22Rv1 (cell line): ENCODE measurements around the gene ZNF48.

Source experiments
- H3K27ac ChIP-seq: fragments of 450-650 bp; 2 replicates; pipeline ENCODE4 v1.5.1; 2017
- ZFX ChIP-seq: fragments of 450-650 bp; IDR thresholded peaks from 2 replicates; pipeline ENCODE4 v1.6.1; 2017; ENCODE audit warnings: antibody characterized with exemption, borderline replicate concordance
- TF ChIP-seq, protein P1 (sequence below): fragments of 450-650 bp; IDR thresholded peaks from 2 replicates; pipeline ENCODE4 v1.5.1; 2017; ENCODE audit warnings: mild to moderate bottlenecking

The ZNF48 gene

DNA sequence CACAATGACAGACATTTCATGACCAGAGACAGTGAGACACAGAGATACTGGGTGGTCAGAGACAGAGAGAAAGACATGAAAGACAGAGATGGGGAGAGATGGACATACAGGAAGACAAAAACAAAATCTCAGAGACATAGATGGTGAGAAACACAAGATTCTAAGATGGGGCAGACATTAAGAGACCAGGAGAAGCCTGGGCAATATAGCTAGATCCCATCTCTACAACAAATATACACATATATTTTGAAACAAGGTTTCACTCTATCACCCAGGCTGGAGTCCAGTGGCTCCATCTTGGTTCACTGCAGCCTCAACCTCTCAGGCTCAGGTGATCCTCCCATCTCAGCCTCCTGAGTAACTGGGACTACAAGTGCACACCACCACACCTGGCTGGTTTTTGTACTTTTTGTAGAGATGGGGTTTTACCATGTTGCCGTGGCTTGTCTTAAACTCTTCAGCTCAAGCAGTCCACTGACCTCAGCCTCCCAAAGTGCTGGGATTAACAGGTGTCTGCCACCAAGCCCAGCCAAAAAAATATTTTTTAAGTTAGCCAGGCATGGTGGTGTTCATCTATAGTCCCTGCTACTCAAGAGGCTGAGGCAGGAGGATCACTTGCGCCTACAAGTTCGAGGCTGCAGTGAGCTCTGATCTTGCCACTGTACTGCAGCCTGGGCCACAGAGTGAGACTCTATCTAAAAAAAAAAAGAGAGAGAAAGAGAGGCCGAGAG, 15.0 kb upstream of the ZNF48 start:
- H3K27ac ChIP-seq: peak overlapping the region; percentile 97
- TF ChIP-seq ZFX: no peak
- TF ChIP-seq, protein P1, sequence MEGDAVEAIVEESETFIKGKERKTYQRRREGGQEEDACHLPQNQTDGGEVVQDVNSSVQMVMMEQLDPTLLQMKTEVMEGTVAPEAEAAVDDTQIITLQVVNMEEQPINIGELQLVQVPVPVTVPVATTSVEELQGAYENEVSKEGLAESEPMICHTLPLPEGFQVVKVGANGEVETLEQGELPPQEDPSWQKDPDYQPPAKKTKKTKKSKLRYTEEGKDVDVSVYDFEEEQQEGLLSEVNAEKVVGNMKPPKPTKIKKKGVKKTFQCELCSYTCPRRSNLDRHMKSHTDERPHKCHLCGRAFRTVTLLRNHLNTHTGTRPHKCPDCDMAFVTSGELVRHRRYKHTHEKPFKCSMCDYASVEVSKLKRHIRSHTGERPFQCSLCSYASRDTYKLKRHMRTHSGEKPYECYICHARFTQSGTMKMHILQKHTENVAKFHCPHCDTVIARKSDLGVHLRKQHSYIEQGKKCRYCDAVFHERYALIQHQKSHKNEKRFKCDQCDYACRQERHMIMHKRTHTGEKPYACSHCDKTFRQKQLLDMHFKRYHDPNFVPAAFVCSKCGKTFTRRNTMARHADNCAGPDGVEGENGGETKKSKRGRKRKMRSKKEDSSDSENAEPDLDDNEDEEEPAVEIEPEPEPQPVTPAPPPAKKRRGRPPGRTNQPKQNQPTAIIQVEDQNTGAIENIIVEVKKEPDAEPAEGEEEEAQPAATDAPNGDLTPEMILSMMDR: no peak

DNA sequence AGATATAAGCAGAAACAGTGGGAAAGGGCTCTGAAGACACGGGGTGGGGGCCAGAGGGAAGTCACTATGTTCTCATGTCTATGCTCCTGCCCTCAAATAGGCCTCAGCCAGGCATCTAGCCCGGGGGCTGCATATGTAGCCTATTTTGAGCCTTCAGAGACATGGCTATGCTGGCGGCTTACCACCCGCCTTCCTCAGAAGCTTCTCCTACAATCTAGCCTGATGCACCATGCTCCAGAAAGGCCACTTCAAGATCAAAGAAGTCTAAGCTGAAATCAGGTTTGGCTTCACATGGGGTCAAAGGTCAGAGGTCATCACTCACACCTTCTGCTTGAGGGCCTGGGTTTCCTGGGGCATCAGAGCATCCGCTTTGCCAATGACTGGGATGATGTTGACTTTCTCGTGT, 14.4 kb upstream of the ZNF48 start:
- H3K27ac ChIP-seq: peak overlapping the region; percentile 97
- no peak for TF ChIP-seq ZFX
- TF ChIP-seq, protein P1: no peak

DNA sequence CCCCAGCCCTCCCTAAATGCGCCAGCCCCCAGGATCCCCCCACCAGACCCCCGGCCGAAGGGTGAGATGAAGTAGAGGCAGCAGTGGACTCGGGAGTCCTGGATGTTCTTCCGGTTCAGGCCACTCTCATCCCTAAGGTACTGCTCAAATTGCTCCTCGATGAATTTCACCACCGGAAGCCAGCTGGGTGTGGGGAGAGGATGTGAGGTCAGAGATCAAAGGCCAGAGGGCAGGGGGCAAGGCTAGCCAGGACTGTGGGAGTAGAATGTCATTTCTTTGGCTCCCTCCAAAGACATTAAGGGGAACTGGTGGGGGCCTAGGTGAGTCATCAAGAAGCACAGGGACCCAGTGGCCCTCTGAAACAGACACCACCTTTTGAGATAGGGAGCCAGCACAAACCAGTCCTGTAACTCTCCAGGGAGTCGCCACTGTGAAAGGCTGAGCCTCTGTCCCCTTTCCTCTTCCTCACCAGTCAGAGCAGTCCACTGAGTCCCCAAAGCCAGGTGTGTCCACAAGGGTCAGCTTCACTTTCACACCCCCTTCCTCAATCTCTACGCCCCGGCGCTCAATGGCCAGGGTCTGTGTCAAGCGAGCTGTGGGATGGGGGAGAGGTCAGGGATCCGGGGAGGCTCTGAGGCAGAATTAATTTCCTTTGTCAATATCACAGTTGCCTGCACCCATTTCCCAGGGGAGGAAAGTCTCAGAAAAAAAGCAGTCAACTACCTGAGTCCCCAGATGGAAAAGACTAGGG, 13.8 kb upstream of the ZNF48 start:
- TF ChIP-seq, protein P1: no peak
- TF ChIP-seq ZFX: no peak
- H3K27ac ChIP-seq: peak overlapping the region; percentile 97

DNA sequence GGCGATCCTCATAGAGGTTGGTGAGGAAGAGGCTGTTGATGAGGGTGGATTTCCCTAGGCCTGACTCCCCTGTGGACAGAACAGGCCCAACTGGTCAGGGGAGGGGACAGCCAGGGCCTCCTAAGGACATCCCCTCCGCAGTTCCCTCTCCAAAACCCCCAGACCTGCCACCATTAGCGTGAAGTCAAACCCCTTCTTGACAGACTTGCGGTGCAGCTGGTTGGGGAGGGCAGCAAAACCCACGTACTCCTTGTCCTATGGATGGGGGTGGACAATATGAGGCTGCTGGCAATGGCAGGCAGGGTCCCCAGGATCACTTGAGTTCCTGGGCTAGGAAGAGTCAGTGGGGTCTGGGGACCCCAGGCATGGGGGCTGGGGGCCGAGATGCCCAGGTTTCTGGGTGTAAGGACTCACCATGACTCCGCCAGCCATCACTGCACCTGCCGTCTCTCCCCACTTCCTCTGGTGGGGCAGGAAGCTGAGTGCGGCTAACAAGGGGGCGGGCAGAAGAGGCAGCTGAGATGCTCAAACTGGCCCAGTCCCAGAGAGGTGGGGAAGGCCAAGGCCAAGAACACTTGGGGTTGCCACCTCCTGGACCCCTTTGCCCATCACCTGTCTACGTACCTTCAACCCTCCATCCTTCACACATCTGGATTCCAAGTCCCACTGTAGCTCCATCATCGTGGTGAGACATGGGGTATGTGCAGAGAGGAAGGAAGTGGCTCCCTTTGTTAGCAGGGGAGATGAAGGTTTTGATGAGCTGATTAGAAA, 12.9 kb upstream of the ZNF48 start, which contains the start of gene SEPTIN1:
Gene SEPTIN1, minus strand, starts transcription at position 451 of the 771 bp plus-strand sequence. Its CDS starts 19 bp downstream, at position 432.
- H3K27ac ChIP-seq: peak within 1 kb of the TSS; percentile 97
- TF ChIP-seq, protein P1: no peak
- TF ChIP-seq ZFX: no peak

DNA sequence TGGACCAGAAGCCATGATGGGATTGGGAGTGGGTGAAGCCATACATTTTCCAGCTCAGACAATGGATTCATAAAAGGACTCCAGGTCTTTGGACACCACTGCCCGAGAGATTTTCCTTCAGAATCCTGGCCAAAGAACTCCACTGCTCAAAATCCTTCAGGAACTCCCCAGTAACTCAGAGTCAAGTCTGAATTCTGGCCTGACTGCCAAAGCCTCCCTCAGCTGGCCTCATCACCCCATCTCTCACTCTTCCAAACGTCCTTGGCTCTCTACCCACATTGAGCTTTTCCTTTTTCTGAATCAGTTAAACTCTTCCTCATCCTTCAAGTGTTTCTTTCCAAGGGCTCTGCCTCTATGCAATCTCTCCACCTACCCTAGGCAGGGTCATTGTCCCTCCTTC, 11.7 kb upstream of the ZNF48 start:
- TF ChIP-seq ZFX: no peak
- TF ChIP-seq, protein P1: no peak
- peak overlapping the region; percentile 27; the same call in 1 of the 2 replicates for H3K27ac ChIP-seq

DNA sequence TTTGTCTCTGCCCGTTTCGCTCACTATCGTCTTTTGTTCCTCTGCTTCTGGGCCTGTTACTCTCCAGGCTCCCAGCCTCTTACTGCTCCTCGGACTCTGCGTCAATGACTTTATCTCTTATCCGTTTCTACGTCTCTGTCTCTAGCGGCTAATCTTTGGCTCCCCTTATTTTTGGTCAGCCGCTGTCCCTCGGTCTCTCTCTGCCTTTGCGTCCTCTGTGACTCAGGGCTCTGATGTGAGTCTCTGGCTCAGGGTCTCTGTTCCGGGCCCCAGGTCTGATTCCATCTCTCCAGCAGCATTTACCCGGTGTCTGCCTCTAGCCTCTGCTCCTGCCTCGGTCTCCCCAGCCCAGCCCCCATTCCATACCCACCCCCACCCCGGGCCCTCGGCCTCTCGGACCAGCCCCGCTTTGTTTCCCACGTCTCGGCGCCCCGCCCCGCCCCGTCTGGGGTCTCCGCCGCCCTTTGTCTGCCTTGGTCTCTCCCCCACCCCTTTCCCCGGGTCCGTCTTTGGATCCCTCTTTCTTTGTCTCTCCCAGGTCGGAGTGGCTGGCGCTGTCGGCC, 547 bp upstream of the ZNF48 start:
- TF ChIP-seq, protein P1: no peak
- no peak for TF ChIP-seq ZFX
- peak overlapping the region; percentile 97 for H3K27ac ChIP-seq
